Measurements from ENCODE around the gene MCU. TPM values are rescaled to one million over a fixed set of nuclear protein-coding genes. Genes with fewer than 3 reads are reported as not detected.

The MCU gene
- total and polyA plus RNA-seq, 2 of the 8 experiments (the other 6 are each of a cell fraction or from before 2014, with no cell fraction given) = 51.6 to 62.2 TPM

DNA sequence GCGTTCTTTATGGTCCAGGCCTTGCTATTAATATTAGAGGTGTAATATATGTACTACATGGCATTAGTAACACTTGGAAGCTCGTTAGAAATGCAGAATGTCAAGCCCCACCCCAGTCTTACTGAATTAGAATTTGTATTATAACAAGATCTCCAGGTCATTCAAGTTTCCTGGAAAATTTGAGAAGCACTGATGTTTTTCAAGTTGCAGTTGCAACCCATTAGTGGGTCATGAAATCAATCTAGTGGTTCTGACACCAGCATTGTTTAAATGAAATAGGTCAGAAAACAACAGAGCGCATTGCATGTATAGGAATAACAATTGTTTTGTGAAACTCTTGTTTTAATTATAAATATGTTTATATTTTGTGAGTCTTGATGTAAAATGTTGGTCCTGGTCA, 37.2 kb upstream of the MCU start:
- Histone ChIP-seq H2BK12ac (ENCODE audit: low read depth, low read length) (no peak overlapping the region), H3K4me3 (ENCODE audit: extremely low read depth in 1 of 4, insufficient read depth in 2 of 4, low read depth in 3 of 4, low read length in 4 of 4) (no peak overlapping the region), H3K18ac (ENCODE audit: extremely low read depth, low read length) (no peak overlapping the region), H3K23me2 (ENCODE audit: low read depth, low read length) (no peaks in the 10 kb centered on the region), H4K91ac (replicated peaks; ENCODE audit: insufficient read length, low read length) (no peak overlapping the region), H3K56ac (replicated peaks; ENCODE audit: insufficient read length, low read depth, low read length) (no peak overlapping the region), H2AK5ac (ENCODE audit: low read depth, low read length) (no peak overlapping the region), H3K4ac (replicated peaks; ENCODE audit: insufficient read length, low read depth, low read length) (no peak overlapping the region), H3K36me3 (ENCODE audit: control insufficient read depth in 2 of 4, insufficient read depth in 4 of 4, low read length in 3 of 4) (no peaks in the 10 kb centered on the region), H3K14ac (ENCODE audit: insufficient read length) (no peak overlapping the region), H3K4me2 (ENCODE audit: insufficient read depth in 1 of 2, low read depth in 2 of 2, low read length in 2 of 2) (no peak overlapping the region), H4K5ac (ENCODE audit: insufficient read length, low read depth, low read length) (no peak overlapping the region), H2BK20ac (ENCODE audit: low read length) (no peak overlapping the region), H2AFZ (ENCODE audit: low read length) (no peak overlapping the region), H2BK15ac (ENCODE audit: low read length) (no peak overlapping the region), H3K27me3 (replicated peaks in 1 of 4; ENCODE audit: control insufficient read depth in 3 of 4, extremely low read depth in 1 of 4, insufficient read depth in 3 of 4, low read length in 3 of 4) (no peaks in the 10 kb centered on the region), H3K9me3 (ENCODE audit: insufficient read depth in 2 of 2, low read depth in 1 of 2, low read length in 1 of 2) (no peaks in the 10 kb centered on the region), H3K23ac (ENCODE audit: insufficient read length) (no peak overlapping the region), H4K20me1 (replicated peaks in 1 of 2; ENCODE audit: control insufficient read depth in 1 of 2, insufficient read depth in 2 of 2, low read length in 2 of 2) (no peaks in the 10 kb centered on the region), H3K27ac (ENCODE audit: low read depth, low read length) (no peak overlapping the region), H2BK5ac (ENCODE audit: low read depth, low read length) (no peak overlapping the region), H3K79me2 (ENCODE audit: control insufficient read depth in 1 of 2, insufficient read depth in 2 of 2, low read length in 2 of 2) (no peaks in the 10 kb centered on the region), H3K4me1 (replicated peaks in 1 of 4; ENCODE audit: control insufficient read depth in 3 of 4, insufficient read depth in 4 of 4, low read length in 3 of 4) (no peaks in the 10 kb centered on the region), H4K8ac (ENCODE audit: extremely low read depth, insufficient read depth, low read length) (no peak overlapping the region), H3K79me1 (ENCODE audit: low read depth, low read length) (no peaks in the 10 kb centered on the region), H3K9ac (replicated peaks in 1 of 4; ENCODE audit: extremely low read depth in 1 of 4, low read depth in 3 of 4, low read length in 3 of 4) (no peak overlapping the region), H2BK120ac (replicated peaks; ENCODE audit: low read depth, low read length) (no peak overlapping the region)
- POLR2A ChIA-PET (ENCODE audit: partially characterized antibody) = no interaction called here
- FAIRE-seq (no peak), DNase-seq (ENCODE audit: low read depth in 1 of 2, low spot score in 2 of 2) (no peak)
- 89% methylated on average over 3 of the region's 3 CpGs; no CpG with 5 or more reads in 1 of the 2 experiments for WGBS, 2 experiments (ENCODE audit: extremely low coverage in 1 of 2, insufficient coverage in 1 of 2, insufficient read length in 1 of 2, insufficient replicate concordance in 2 of 2, low coverage in 1 of 2, low lambda C conversion rate in 2 of 2, missing lambda C conversion rate in 1 of 2)
- CTCF ChIA-PET (ENCODE audit: partially characterized antibody) = no interaction called here
- TF ChIP-seq KDM1A (IDR thresholded peaks at IDR 0.05; ENCODE audit: borderline replicate concordance, low read length) = no peak
- TF ChIP-seq TCF12 (IDR thresholded peaks at IDR 0.05; ENCODE audit: low read depth, low read length) = no peak
- TF ChIP-seq HDAC6 (IDR thresholded peaks at IDR 0.05; ENCODE audit: low read depth, low read length) = no peak
- TF ChIP-seq USF2 (IDR thresholded peaks at IDR 0.05; ENCODE audit: low read length) = no peak
- no peak for TF ChIP-seq EZH2 (IDR thresholded peaks at IDR 0.05; ENCODE audit: low read depth, low read length, severe bottlenecking)
- no peak for TF ChIP-seq RBBP5 (IDR thresholded peaks at IDR 0.05; ENCODE audit: borderline replicate concordance, low read depth, low read length)
- TF ChIP-seq CREB1 (IDR thresholded peaks at IDR 0.05) = no peak
- TF ChIP-seq CBX5 (IDR thresholded peaks at IDR 0.05; ENCODE audit: low read depth, low read length) = no peak
- TF ChIP-seq FOSL1 (IDR thresholded peaks at IDR 0.05; ENCODE audit: insufficient read depth, low read depth, low read length) = no peak
- no peak for TF ChIP-seq BCL11A (IDR thresholded peaks at IDR 0.05; ENCODE audit: low read depth in 2 of 2, low read length in 2 of 2)
- no peak for TF ChIP-seq JUND (IDR thresholded peaks at IDR 0.05; ENCODE audit: low read length)
- no peak for TF ChIP-seq SP2 (IDR thresholded peaks at IDR 0.05; ENCODE audit: low read length)
- no peak for TF ChIP-seq RFX5 (IDR thresholded peaks at IDR 0.05; ENCODE audit: borderline replicate concordance, low read depth, low read length)
- no peak for TF ChIP-seq TAF1 (IDR thresholded peaks at IDR 0.05; ENCODE audit: low read depth, low read length)
- no peak for TF ChIP-seq SRF (IDR thresholded peaks at IDR 0.05; ENCODE audit: low read depth, low read length)
- TF ChIP-seq SIRT6 (IDR thresholded peaks at IDR 0.05; ENCODE audit: low read length) = no peak
